22Rv1 (cell line): Measurements from ENCODE around the gene CRMP1.

Source experiments
- ZFX ChIP-seq: fragments of 450-650 bp; IDR thresholded peaks from 2 replicates; pipeline ENCODE4 v1.6.1; 2017; ENCODE audit warnings: antibody characterized with exemption, borderline replicate concordance
- TF ChIP-seq, protein P1 (sequence below): fragments of 450-650 bp; IDR thresholded peaks from 2 replicates; pipeline ENCODE4 v1.5.1; 2017; ENCODE audit warnings: mild to moderate bottlenecking

DNA sequence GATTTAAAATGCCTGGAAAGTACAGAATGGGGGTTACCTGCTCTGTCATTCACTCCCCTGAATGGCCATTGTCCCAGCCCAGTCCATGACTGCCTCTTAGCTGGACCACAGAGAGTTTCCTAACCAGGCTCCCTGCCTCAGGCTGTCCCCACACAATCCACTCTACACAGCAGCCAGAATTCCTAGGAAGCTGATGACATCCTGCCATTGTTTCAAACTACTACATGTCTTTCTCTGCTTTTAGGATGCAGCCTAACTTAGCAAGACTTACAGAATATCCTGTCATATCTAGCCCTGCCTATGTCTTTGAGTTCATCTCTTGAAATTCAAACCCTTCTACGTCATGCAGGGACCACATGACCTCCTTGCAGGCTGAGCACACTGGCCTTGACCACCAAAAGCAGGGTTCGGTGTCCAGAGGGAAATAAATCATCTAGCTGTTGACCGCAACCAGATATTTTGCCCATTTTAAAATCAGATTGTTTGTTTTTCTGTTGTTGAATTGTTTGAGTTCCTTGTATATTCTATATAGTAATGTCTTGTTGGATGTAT lies 16.1 kb upstream of the CRMP1 start:
- TF ChIP-seq, protein P1, sequence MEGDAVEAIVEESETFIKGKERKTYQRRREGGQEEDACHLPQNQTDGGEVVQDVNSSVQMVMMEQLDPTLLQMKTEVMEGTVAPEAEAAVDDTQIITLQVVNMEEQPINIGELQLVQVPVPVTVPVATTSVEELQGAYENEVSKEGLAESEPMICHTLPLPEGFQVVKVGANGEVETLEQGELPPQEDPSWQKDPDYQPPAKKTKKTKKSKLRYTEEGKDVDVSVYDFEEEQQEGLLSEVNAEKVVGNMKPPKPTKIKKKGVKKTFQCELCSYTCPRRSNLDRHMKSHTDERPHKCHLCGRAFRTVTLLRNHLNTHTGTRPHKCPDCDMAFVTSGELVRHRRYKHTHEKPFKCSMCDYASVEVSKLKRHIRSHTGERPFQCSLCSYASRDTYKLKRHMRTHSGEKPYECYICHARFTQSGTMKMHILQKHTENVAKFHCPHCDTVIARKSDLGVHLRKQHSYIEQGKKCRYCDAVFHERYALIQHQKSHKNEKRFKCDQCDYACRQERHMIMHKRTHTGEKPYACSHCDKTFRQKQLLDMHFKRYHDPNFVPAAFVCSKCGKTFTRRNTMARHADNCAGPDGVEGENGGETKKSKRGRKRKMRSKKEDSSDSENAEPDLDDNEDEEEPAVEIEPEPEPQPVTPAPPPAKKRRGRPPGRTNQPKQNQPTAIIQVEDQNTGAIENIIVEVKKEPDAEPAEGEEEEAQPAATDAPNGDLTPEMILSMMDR, result no peak
- no peak for TF ChIP-seq ZFX
